IMR-90 (cell line): ENCODE measurements around the gene COL13A1. TPM values are rescaled to one million over a fixed set of nuclear protein-coding genes. Genes with fewer than 3 reads are reported as not detected.

ENCODE experiments used
- ATAC-seq: fragments of 200-7000 bp; cut with Tn5 transposase; 2 replicates; pipeline ENCODE4 v1.9.1; 2020; ENCODE audit warnings: low read depth, mild to moderate bottlenecking, moderate library complexity
- BruUV-seq: library from RNA; stranded (reverse); fragments of 400-500 nt; replicated peaks from 2 replicates; lab custom pipeline; 2021; lab: Mats Ljungman, UMichigan
- CTCF ChIA-PET: fragments of 300-600 bp; formaldehyde crosslinking; extraction: SDS; loops from one replicate; lab custom pipeline; 2021; ENCODE audit warnings: antibody characterized with exemption; lab: Yijun Ruan, JAX
- POLR2A ChIA-PET: fragments of 300-600 bp; sonication (Branson Sonifier 250); formaldehyde crosslinking; loops from one replicate; lab custom pipeline; 2022; ENCODE audit warnings: antibody characterized with exemption; ENCODE audit not compliant: unreplicated experiment; lab: Charles Lee
- DNase-seq: peaks from one replicate; pipeline ENCODE4 v3.0.0; 2013
- H2AFZ ChIP-seq: replicated peaks from 2 replicates; pipeline ENCODE3; 2013; ENCODE audit warnings: low read length, mild to moderate bottlenecking; ENCODE audit not compliant: poor library complexity
- H2AK5ac ChIP-seq: 2 replicates; pipeline ENCODE4 v1.6.1; 2013; ENCODE audit warnings: low read depth, low read length, inconsistent platforms
- H2AK9ac ChIP-seq: replicated peaks from 2 replicates; pipeline ENCODE3; 2013; ENCODE audit warnings: mild to moderate bottlenecking, low read depth, low read length, moderate library complexity; ENCODE audit not compliant: poor library complexity
- H2BK120ac ChIP-seq: 2 replicates; pipeline ENCODE4 v1.6.1; 2013; ENCODE audit warnings: low read depth, low read length, inconsistent platforms
- H2BK15ac ChIP-seq: 3 replicates; pipeline ENCODE4 v1.6.1; 2013; ENCODE audit warnings: low read depth, low read length, inconsistent platforms
- H2BK20ac ChIP-seq: 2 replicates; pipeline ENCODE4 v1.6.1; 2013; ENCODE audit warnings: low read depth, mild to moderate bottlenecking, inconsistent platforms, low read length, moderate library complexity
- H2BK5ac ChIP-seq: 2 replicates; pipeline ENCODE4 v1.6.1; 2013; ENCODE audit warnings: mild to moderate bottlenecking, low read depth, low read length, inconsistent platforms; ENCODE audit not compliant: poor library complexity, severe bottlenecking
- H3K14ac ChIP-seq: replicated peaks from 2 replicates; pipeline ENCODE4 v1.6.1; 2013; ENCODE audit warnings: low read depth, low read length, inconsistent platforms
- H3K18ac ChIP-seq: 2 replicates; pipeline ENCODE4 v1.6.1; 2013; ENCODE audit warnings: low read depth, low read length, control low read depth
- H3K23ac ChIP-seq: 2 replicates; pipeline ENCODE4 v1.6.1; 2013; ENCODE audit warnings: low read depth, low read length, inconsistent platforms
- H3K27ac ChIP-seq: 2 replicates; pipeline ENCODE4 v1.5.1; 2013; ENCODE audit warnings: mild to moderate bottlenecking, control low read depth, low read length; ENCODE audit not compliant: insufficient read depth
- H3K27me3 ChIP-seq: 2 replicates; pipeline ENCODE4 v1.6.1; 2013; ENCODE audit warnings: low read length; ENCODE audit not compliant: control insufficient read depth, insufficient read depth
- H3K36me3 ChIP-seq: 2 replicates; pipeline ENCODE4 v1.6.1; 2013; ENCODE audit warnings: low read length, mixed read lengths; ENCODE audit not compliant: control insufficient read depth, insufficient read depth
- H3K4ac ChIP-seq: 2 replicates; pipeline ENCODE4 v1.6.1; 2013; ENCODE audit warnings: low read depth, low read length, inconsistent platforms
- H3K4me1 ChIP-seq: 2 replicates; pipeline ENCODE4 v1.6.1; 2013; ENCODE audit warnings: low read length, mixed read lengths; ENCODE audit not compliant: control insufficient read depth, insufficient read depth
- H3K4me2 ChIP-seq: 2 replicates; pipeline ENCODE4 v1.6.1; 2013; ENCODE audit warnings: low read depth, mild to moderate bottlenecking, control low read depth, low read length, moderate library complexity
- H3K4me3 ChIP-seq: 2 replicates; pipeline ENCODE4 v1.5.1; 2013; ENCODE audit warnings: low read depth, mild to moderate bottlenecking, control low read depth, low read length, moderate library complexity; ENCODE audit not compliant: insufficient read depth
- H3K56ac ChIP-seq: 2 replicates; pipeline ENCODE4 v1.6.1; 2013; ENCODE audit warnings: low read length, inconsistent platforms; ENCODE audit not compliant: insufficient read depth; ENCODE audit errors: extremely low read depth
- H3K79me1 ChIP-seq, 2 experiments: 2 replicates each; pipeline ENCODE4 v1.6.1; 2013; ENCODE audit warnings: low read length in 2 of 2, inconsistent platforms in 1 of 2, low read depth in 1 of 2
- H3K9ac ChIP-seq: 2 replicates; pipeline ENCODE4 v1.6.1; 2013; ENCODE audit warnings: low read depth, low read length, control low read depth
- H3K9me1 ChIP-seq: 2 replicates; pipeline ENCODE4 v1.6.1; 2013; ENCODE audit warnings: low read length, inconsistent platforms; ENCODE audit not compliant: insufficient read depth
- H3K9me3 ChIP-seq: 2 replicates; pipeline ENCODE4 v1.6.1; 2013; ENCODE audit warnings: low read length; ENCODE audit not compliant: control insufficient read depth, insufficient read depth
- H4K20me1 ChIP-seq: 2 replicates; pipeline ENCODE4 v1.6.1; 2013; ENCODE audit warnings: low read length, inconsistent platforms; ENCODE audit not compliant: insufficient read depth
- H4K5ac ChIP-seq: 2 replicates; pipeline ENCODE4 v1.6.1; 2013; ENCODE audit warnings: mild to moderate bottlenecking, low read depth, low read length, control low read depth
- H4K8ac ChIP-seq, 2 experiments: 2 replicates each; pipeline ENCODE4 v1.6.1; 2013; ENCODE audit warnings: low read depth in 2 of 2, low read length in 2 of 2, control low read depth in 1 of 2, inconsistent platforms in 1 of 2
- H4K91ac ChIP-seq: 2 replicates; pipeline ENCODE4 v1.6.1; 2013; ENCODE audit warnings: low read depth, low read length, inconsistent platforms; ENCODE audit not compliant: insufficient read depth
- BHLHE40 ChIP-seq: fragments of 150-350 bp; IDR thresholded peaks from 2 replicates; pipeline ENCODE4 v1.6.1; 2016; ENCODE audit warnings: mild to moderate bottlenecking, low read depth, low read length
- CHD1 ChIP-seq: IDR thresholded peaks from 2 replicates; pipeline ENCODE4 v1.6.1; 2012; ENCODE audit warnings: low read depth, low read length, improper control_type of control experiment
- FOS ChIP-seq: fragments of 150-350 bp; IDR thresholded peaks from 2 replicates; pipeline ENCODE4 v1.6.1; 2016; ENCODE audit warnings: low read depth, low read length
- MAZ ChIP-seq: IDR thresholded peaks from 2 replicates; pipeline ENCODE4 v1.6.1; 2012; ENCODE audit warnings: low read depth, mild to moderate bottlenecking, low read length, improper control_type of control experiment, moderate library complexity, borderline replicate concordance
- NFE2L2 ChIP-seq: fragments of 150-350 bp; IDR thresholded peaks from 2 replicates; pipeline ENCODE4 v1.6.1; 2016; ENCODE audit warnings: low read depth, mild to moderate bottlenecking, low read length
- RAD21 ChIP-seq: IDR thresholded peaks from 2 replicates; pipeline ENCODE4 v1.6.1; 2012; ENCODE audit warnings: low read length, improper control_type of control experiment
- RCOR1 ChIP-seq: IDR thresholded peaks from 2 replicates; pipeline ENCODE4 v1.6.1; 2012; ENCODE audit warnings: mild to moderate bottlenecking, low read length, improper control_type of control experiment; ENCODE audit not compliant: insufficient replicate concordance
- RFX5 ChIP-seq: IDR thresholded peaks from 2 replicates; pipeline ENCODE4 v1.8.0; 2012; ENCODE audit warnings: low read depth, mild to moderate bottlenecking, low read length, moderate library complexity
- SMC3 ChIP-seq: fragments of 150-350 bp; IDR thresholded peaks from 2 replicates; pipeline ENCODE4 v1.6.1; 2016; ENCODE audit warnings: low read depth, mild to moderate bottlenecking, antibody characterized with exemption, low read length, moderate library complexity
- WGBS, 2 experiments: methylation state at CpG; one replicate each; pipeline versions ENCODE4 v1.1.5 to v1.1.7; 2013; ENCODE audit warnings: missing lambda C conversion rate in 2 of 2; ENCODE audit not compliant: insufficient read length in 1 of 2; ENCODE audit errors: extremely low coverage in 2 of 2; 5-methylcytosine and 5-hydroxymethylcytosine counted together
- dilution Hi-C: fragments of 300-500 bp; cut with HindIII; formaldehyde crosslinking; loops from one replicate; pipeline ENCODE4 v1.14.3; 2018; ENCODE audit warnings: low sequenced_read_pairs; ENCODE audit not compliant: unreplicated experiment
- in situ Hi-C: fragments of 300-500 bp; cut with MboI; formaldehyde crosslinking; loops from 3 replicates; pipeline ENCODE4 v1.14.3; 2019; ENCODE audit warnings: low sequenced_read_pairs, inconsistent platforms, mixed read lengths
- intact Hi-C: fragments of 100-400 bp; cut with micrococcal nuclease; formaldehyde crosslinking; loops from 2 replicates; pipeline ENCODE4 v1.10.0; 2022
- polyA plus RNA-seq, 3 experiments: library from polyadenylated mRNA; depleted of rRNA; stranded (reverse); fragments of >200 nt; gene quantifications; 2 replicates each; pipeline ENCODE4 v1.2.3, GENCODE V29; 2012; ENCODE audit warnings: low replicate concordance in 1 of 3
- total RNA-seq: library from RNA; depleted of rRNA; stranded (reverse); fragments of >200 nt; gene quantifications from 2 replicates; pipeline ENCODE4 v1.2.3, GENCODE V29; 2012
- TF ChIP-seq, protein P1 (sequence below): fragments of 150-350 bp; IDR thresholded peaks from 2 replicates; pipeline ENCODE4 v1.6.1; 2017; ENCODE audit warnings: mild to moderate bottlenecking, antibody characterized with exemption, low read length, low read depth
- TF ChIP-seq, protein P2 (sequence below): conservative IDR thresholded peaks from 2 replicates; pipeline ENCODE4 v1.5.1; 2012; ENCODE audit warnings: mild to moderate bottlenecking, low read depth, low read length, improper control_type of control experiment

The COL13A1 gene
- total and polyA plus RNA-seq, 2 of the 4 experiments (the other 2 are of a cell fraction): 12.2 to 31.3 TPM

DNA sequence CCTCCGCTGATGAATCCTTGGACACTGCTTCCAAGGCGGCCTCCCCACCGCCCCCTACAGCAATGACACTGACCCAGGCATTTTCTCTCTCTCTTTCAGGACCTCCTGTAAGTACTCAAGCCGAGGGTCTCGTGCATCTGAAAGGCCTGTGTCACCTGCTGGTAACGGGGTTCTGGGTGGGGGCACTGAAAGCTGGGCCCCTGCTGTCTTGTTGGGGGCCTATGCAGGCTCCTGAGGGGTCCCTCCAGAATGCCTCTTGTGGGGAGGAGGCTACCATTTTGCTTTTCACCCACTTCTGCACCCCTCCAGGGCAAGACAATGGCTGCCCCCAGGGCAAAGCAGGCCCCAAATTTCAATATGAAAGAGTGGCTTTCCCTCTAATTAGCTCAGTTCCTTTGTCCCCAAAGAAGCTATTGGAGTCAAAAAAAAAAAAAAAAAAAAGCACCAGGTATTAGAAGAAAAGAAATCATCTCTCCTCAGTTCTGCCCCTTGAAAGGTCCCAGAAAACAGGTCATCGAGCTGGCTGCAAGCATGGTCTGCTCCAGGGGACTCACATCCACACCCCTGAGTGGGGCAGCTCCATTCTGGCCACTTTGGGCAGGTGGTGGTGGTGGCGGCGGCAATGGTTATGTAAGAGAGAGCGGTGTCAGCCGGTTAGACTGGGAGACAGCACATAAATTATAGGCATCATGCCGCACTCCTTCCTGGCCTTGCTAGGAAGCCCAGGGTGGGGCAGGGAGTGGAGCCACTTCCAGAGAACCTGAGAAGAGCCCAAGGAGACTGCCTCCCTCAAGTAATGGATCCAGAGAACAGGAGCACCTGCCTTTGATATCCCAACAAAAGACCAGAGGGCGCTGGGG is 66.2 kb downstream of the COL13A1 start:
- no peak overlapping the region for H3K23ac ChIP-seq
- H4K91ac ChIP-seq: no peak overlapping the region
- ATAC-seq (no peak), DNase-seq (no peak)
- H2AK9ac ChIP-seq: peak overlapping the region; percentile 91
- BruUV-seq: no TSS peak
- WGBS, 2 experiments: 100% methylated on average over 2 of the region's 13 CpGs; no CpG with 5 or more reads in 1 of the 2 experiments
- CTCF ChIA-PET: interaction anchor here (0.6 to 0.7 kb wide), 2 partner anchors 32 to 54 kb away, joined by 3 read pairs; no protein-coding TSS in a partner anchor
- no peak overlapping the region for H2BK5ac ChIP-seq
- intact Hi-C loops: loop anchor here (5.0 kb wide), 2 partner anchors 44 to 66 kb away; partner anchors contain the start of gene COL13A1
- H3K27me3 ChIP-seq: no peaks in the 10 kb centered on the region
- no peak overlapping the region; the same call in 2 of the 3 replicates for H2BK15ac ChIP-seq
- no peak overlapping the region for H3K4me2 ChIP-seq
- no peaks in the 10 kb centered on the region for H3K9me3 ChIP-seq
- H4K8ac ChIP-seq: peak overlapping the region in 1 of 2 experiments; percentile 98; a peak in 1 of 4 replicates
- no peaks in the 10 kb centered on the region for H3K36me3 ChIP-seq
- no peak overlapping the region for H3K4me3 ChIP-seq
- H3K56ac ChIP-seq: no peak overlapping the region
- no peak overlapping the region for H4K5ac ChIP-seq
- TF ChIP-seq, protein P1, sequence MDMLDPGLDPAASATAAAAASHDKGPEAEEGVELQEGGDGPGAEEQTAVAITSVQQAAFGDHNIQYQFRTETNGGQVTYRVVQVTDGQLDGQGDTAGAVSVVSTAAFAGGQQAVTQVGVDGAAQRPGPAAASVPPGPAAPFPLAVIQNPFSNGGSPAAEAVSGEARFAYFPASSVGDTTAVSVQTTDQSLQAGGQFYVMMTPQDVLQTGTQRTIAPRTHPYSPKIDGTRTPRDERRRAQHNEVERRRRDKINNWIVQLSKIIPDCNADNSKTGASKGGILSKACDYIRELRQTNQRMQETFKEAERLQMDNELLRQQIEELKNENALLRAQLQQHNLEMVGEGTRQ: no peak
- TF ChIP-seq SMC3 (no peak), NFE2L2 (no peak), CHD1 (no peak), FOS (no peak), RCOR1 (no peak), RFX5 (no peak), BHLHE40 (no peak), MAZ (no peak), RAD21 (no peak)
- TF ChIP-seq, protein P2, sequence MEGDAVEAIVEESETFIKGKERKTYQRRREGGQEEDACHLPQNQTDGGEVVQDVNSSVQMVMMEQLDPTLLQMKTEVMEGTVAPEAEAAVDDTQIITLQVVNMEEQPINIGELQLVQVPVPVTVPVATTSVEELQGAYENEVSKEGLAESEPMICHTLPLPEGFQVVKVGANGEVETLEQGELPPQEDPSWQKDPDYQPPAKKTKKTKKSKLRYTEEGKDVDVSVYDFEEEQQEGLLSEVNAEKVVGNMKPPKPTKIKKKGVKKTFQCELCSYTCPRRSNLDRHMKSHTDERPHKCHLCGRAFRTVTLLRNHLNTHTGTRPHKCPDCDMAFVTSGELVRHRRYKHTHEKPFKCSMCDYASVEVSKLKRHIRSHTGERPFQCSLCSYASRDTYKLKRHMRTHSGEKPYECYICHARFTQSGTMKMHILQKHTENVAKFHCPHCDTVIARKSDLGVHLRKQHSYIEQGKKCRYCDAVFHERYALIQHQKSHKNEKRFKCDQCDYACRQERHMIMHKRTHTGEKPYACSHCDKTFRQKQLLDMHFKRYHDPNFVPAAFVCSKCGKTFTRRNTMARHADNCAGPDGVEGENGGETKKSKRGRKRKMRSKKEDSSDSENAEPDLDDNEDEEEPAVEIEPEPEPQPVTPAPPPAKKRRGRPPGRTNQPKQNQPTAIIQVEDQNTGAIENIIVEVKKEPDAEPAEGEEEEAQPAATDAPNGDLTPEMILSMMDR: no peak
- peaks cover 9 to 48% of the 10 kb centered on the region in 2 experiments; a peak in 2 of 4 replicates for H3K79me1 ChIP-seq
- in situ Hi-C loops: no loop called here
- H2AFZ ChIP-seq: no peak overlapping the region
- H3K9ac ChIP-seq: no peak overlapping the region
- no peak overlapping the region for H3K18ac ChIP-seq
- H4K20me1 ChIP-seq: 0 out of 2 replicates have a peak, but pooled peaks cover 5% of the 10 kb centered on the region
- dilution Hi-C loops: no loop called here
- no peak overlapping the region for H2AK5ac ChIP-seq
- peaks cover 33% of the 10 kb centered on the region for H3K4me1 ChIP-seq
- peak overlapping the region; percentile 82; the same call in 1 of the 2 replicates for H2BK20ac ChIP-seq
- POLR2A ChIA-PET: no interaction called here
- H3K4ac ChIP-seq: no peak overlapping the region
- no peak overlapping the region for H3K14ac ChIP-seq
- peaks cover 23% of the 10 kb centered on the region for H3K9me1 ChIP-seq
- no peak overlapping the region for H3K27ac ChIP-seq
- H2BK120ac ChIP-seq: no peak overlapping the region
